Tibial nerve (tissue), 4 donors: ENCODE results near the gene FAM83F. TPM values are rescaled to one million over a fixed set of nuclear protein-coding genes. Genes with fewer than 3 reads are reported as not detected.

ENCODE experiments used
- DNase-seq, 2 donors: peaks; one replicate each; pipeline ENCODE4 v3.0.0-alpha.2; 2019; ENCODE audit warnings: low spot score in 2 of 2
- H3K27ac ChIP-seq, 4 donors: fragments of 200-600 bp; sonication (generic) in 3 of 4; one replicate each; pipeline ENCODE4 v1.5.1; 2017 to 2019; ENCODE audit warnings: mild to moderate bottlenecking in 1 of 4
- H3K27me3 ChIP-seq, 2 donors: fragments of 200-600 bp; sonication (generic) in 1 of 2; one replicate each; pipeline versions ENCODE4 v1.5.1 to v1.6.0; 2017 to 2019
- H3K36me3 ChIP-seq, 3 donors: fragments of 200-600 bp; sonication (generic); one replicate each; pipeline ENCODE4 v1.5.1; 2018 to 2019
- H3K4me1 ChIP-seq, 4 donors: fragments of 200-600 bp; sonication (generic) in 3 of 4; one replicate each; pipeline ENCODE4 v1.5.1; 2017 to 2019
- H3K4me3 ChIP-seq, 4 donors: fragments of 200-600 bp; sonication (generic) in 3 of 4; one replicate each; pipeline ENCODE4 v1.5.1; 2017 to 2019; ENCODE audit warnings: mild to moderate bottlenecking in 1 of 4, moderate library complexity in 1 of 4
- H3K9me3 ChIP-seq, 4 donors: fragments of 200-600 bp; sonication (generic) in 3 of 4; one replicate each; pipeline ENCODE4 v1.5.1; 2017 to 2019
- EP300 ChIP-seq, 2 donors: sonication (generic); formaldehyde crosslinking; IDR thresholded peaks; one replicate each; pipeline ENCODE4 v1.6.1; 2017; ENCODE audit warnings: antibody characterized with exemption in 2 of 2, mild to moderate bottlenecking in 1 of 2
- POLR2A ChIP-seq, 2 donors: fragments of 450-650 bp; IDR thresholded peaks; one replicate each; pipeline ENCODE4 v1.6.1; 2017; ENCODE audit warnings: antibody characterized with exemption in 2 of 2, mild to moderate bottlenecking in 2 of 2, moderate library complexity in 2 of 2
- WGBS, 2 donors: methylation state at CpG; one replicate each; pipeline ENCODE4 v1.1.5; 2018; 5-methylcytosine and 5-hydroxymethylcytosine counted together
- total RNA-seq, 4 donors: library from RNA; depleted of rRNA; stranded (reverse); fragments of >200 nt; gene quantifications; one replicate each; pipeline ENCODE4 v1.1.0, GENCODE V29; 2016
- TF ChIP-seq, protein P1 (sequence below), 5 experiments: fragments of 200-600 bp in 3 of 5; fragments of 450-650 bp in 2 of 5; sonication (generic) in 3 of 5; IDR thresholded peaks; one replicate each; pipeline ENCODE4 v1.5.1; 2016 to 2019; ENCODE audit warnings: antibody characterized with exemption in 5 of 5, mild to moderate bottlenecking in 3 of 5, moderate library complexity in 2 of 5

Gene FAM83F
- total RNA-seq, 4 donors from 2014 or later: 8.2 to 11.2 (median 9.8) TPM

GRCh38 chr22:40070701-40071100 is 75.9 kb downstream of the FAM83F start:
- Histone ChIP-seq H3K9me3 (no peaks in the 10 kb centered on the region), H3K4me3 (no peak overlapping the region), H3K27me3 (no peaks in the 10 kb centered on the region), H3K36me3 (no peaks in the 10 kb centered on the region), H3K4me1 (peaks cover 0 to 39% (median 1%) of the 10 kb centered on the region in 4 donors), H3K27ac (no peak overlapping the region)
- TF ChIP-seq, protein P1, sequence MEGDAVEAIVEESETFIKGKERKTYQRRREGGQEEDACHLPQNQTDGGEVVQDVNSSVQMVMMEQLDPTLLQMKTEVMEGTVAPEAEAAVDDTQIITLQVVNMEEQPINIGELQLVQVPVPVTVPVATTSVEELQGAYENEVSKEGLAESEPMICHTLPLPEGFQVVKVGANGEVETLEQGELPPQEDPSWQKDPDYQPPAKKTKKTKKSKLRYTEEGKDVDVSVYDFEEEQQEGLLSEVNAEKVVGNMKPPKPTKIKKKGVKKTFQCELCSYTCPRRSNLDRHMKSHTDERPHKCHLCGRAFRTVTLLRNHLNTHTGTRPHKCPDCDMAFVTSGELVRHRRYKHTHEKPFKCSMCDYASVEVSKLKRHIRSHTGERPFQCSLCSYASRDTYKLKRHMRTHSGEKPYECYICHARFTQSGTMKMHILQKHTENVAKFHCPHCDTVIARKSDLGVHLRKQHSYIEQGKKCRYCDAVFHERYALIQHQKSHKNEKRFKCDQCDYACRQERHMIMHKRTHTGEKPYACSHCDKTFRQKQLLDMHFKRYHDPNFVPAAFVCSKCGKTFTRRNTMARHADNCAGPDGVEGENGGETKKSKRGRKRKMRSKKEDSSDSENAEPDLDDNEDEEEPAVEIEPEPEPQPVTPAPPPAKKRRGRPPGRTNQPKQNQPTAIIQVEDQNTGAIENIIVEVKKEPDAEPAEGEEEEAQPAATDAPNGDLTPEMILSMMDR (IDR thresholded peaks at IDR 0.05): no peak
- TF ChIP-seq POLR2A (IDR thresholded peaks at IDR 0.05) (no peak), EP300 (IDR thresholded peaks at IDR 0.05) (no peak)
- DNase-seq: no peak

DNA sequence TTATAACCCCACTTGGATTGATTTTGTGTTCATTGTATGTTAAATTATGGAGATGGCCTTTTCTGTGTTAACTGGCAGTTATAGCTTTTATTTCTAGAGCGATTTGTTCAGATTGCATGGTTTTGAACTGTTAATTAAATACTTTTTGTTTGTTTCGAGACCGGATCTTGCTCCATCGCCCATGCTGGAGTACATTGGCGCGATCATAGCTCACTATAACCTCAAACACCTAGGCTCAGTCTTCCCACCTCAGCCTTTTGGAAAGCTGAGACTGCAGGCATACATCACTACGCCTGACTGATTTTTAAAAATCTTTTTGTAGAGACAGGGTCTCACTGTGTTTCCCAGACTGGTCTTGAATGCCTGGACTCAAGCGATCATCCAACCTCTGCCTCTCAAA is 77.0 kb downstream of the FAM83F start:
- H3K27me3 ChIP-seq: no peaks in the 10 kb centered on the region
- H3K4me3 ChIP-seq: no peak overlapping the region
- H3K9me3 ChIP-seq: no peaks in the 10 kb centered on the region
- TF ChIP-seq, protein P1 (IDR thresholded peaks at IDR 0.05): no peak
- peaks cover 0 to 33% (median 3%) of the 10 kb centered on the region in 4 donors for H3K4me1 ChIP-seq
- no peaks in the 10 kb centered on the region for H3K36me3 ChIP-seq
- H3K27ac ChIP-seq: no peak overlapping the region
- no peak for DNase-seq
- WGBS, 2 donors: 96% methylated on average over 8 of the region's 8 CpGs

GRCh38 chr22:40076702-40077645 is 82.2 kb downstream of the FAM83F start:
- Histone ChIP-seq H3K9me3 (no peaks in the 10 kb centered on the region), H3K36me3 (no peaks in the 10 kb centered on the region), H3K4me3 (no peak overlapping the region), H3K27me3 (no peaks in the 10 kb centered on the region), H3K27ac (no peak overlapping the region), H3K4me1 (peaks cover 0 to 27% (median 3%) of the 10 kb centered on the region in 4 donors)
- no peak for DNase-seq
- TF ChIP-seq, protein P1 (IDR thresholded peaks at IDR 0.05): no peak
- TF ChIP-seq POLR2A (IDR thresholded peaks at IDR 0.05): no peak
- no peak for TF ChIP-seq EP300 (IDR thresholded peaks at IDR 0.05)
- WGBS, 2 donors: 64 to 76% methylated on average over 8 of the region's 8 CpGs

DNA sequence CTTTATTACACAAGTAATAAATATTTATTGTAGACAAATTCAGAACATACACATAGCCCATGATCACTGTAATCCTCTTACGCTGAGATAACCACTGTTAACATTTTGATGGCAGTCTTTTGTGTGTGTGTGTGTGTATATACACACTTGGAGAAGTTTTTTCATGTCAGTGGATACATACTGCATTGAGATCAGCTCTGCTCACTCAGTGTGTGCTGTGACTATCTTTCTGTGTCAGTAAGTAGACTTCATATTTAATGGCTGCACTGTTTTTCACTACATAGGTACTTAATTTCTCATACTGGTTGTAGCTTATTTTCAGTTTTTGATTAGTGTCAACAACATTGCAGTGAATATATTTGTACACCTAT is 82.9 kb downstream of the FAM83F start:
- Histone ChIP-seq H3K9me3 (no peaks in the 10 kb centered on the region), H3K36me3 (no peaks in the 10 kb centered on the region), H3K27ac (no peak overlapping the region), H3K27me3 (no peaks in the 10 kb centered on the region), H3K4me3 (no peak overlapping the region), H3K4me1 (peaks cover 0 to 34% (median 4%) of the 10 kb centered on the region in 4 donors)
- DNase-seq: no peak
- TF ChIP-seq EP300 (IDR thresholded peaks at IDR 0.05): no peak
- TF ChIP-seq, protein P1 (IDR thresholded peaks at IDR 0.05): no peak
- no peak for TF ChIP-seq POLR2A (IDR thresholded peaks at IDR 0.05)
- 91 to 97% methylated on average over 1 of the region's 1 CpG for WGBS, 2 donors

- H3K9me3 ChIP-seq: no peaks in the 10 kb centered on the region
- H3K27me3 ChIP-seq: no peaks in the 10 kb centered on the region
- H3K4me3 ChIP-seq: no peak overlapping the region
- no peaks in the 10 kb centered on the region for H3K36me3 ChIP-seq
- 68 to 72% methylated on average over 5 of the region's 5 CpGs for WGBS, 2 donors
- no peak for DNase-seq
- TF ChIP-seq EP300 (IDR thresholded peaks at IDR 0.05) (no peak), POLR2A (IDR thresholded peaks at IDR 0.05) (no peak)
- TF ChIP-seq, protein P1 (IDR thresholded peaks at IDR 0.05): no peak
- H3K27ac ChIP-seq: no peak overlapping the region
- H3K4me1 ChIP-seq: peaks cover 0 to 39% (median 3%) of the 10 kb centered on the region in 4 donors
Observed at GRCh38 chr22:40081662-40082061, 86.9 kb downstream of the FAM83F start.
